ELF-1 (cell line): ENCODE data around the gene TRMT10C.
A peak's percentile ranks its signal among the peaks of the same experiment; 100 is the strongest.
"Not testable (repeated sequence)": the region's sequence is repeated elsewhere in the genome, so short reads cannot be mapped to it uniquely, and the experiment has no call there.

Experiments used
- DNase-seq: peaks from one replicate; pipeline ENCODE4 v3.0.0-alpha.2; 2016; ENCODE audit warnings: low read depth, low spot score

The TRMT10C gene

DNA sequence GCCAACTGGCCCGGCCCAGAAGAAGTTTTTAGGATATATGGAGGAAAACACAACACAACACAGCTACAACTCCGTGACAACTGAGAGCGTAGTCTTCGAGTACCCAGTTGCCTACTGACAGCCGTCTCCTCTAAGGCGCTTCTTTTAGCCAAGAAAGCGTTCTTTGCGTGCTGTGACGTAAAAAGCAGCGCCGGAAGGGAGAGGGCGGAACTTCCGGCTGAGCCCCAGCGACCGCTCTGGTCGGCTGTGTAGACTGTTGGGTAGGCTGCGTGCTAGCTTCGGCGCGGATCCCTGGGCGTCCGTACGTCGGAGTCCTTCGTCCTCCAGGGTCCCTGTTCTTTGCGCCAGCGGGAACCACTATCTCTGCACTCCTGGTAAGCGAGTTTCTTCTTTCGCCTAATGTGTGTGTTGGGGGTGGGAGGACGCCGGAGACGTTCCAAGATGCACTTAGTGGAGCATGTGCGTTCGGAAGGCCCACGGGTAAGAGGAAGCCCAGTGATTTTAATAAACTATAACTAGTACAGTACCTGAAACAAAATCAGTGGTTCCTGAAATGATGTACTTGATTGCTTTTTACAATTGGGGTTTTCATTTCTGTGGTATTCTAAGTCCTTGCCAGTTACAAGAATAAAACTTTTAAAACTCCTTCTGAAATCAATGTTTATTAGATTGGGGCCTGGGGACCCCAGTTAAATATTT, at the start of gene TRMT10C:
TRMT10C (plus strand) TSS at position 239 of the 699 bp plus-strand sequence. CDS start 2,914 bp downstream, outside the sequence.
- peak; percentile 97 for DNase-seq

DNA sequence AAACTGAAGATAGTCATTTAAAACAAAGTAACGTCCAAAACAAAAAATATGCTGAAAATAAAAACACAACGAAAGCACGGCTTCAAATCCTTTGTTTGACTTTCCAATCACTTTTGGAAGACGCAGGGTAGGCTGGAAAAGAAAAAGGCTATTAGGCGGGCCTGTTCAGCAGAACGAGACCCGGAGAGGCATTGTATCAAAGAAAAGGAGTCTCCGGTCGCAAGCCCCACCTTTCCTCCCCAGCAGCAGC, 49.3 kb upstream of the TRMT10C start:
- DNase-seq = no peak

DNA sequence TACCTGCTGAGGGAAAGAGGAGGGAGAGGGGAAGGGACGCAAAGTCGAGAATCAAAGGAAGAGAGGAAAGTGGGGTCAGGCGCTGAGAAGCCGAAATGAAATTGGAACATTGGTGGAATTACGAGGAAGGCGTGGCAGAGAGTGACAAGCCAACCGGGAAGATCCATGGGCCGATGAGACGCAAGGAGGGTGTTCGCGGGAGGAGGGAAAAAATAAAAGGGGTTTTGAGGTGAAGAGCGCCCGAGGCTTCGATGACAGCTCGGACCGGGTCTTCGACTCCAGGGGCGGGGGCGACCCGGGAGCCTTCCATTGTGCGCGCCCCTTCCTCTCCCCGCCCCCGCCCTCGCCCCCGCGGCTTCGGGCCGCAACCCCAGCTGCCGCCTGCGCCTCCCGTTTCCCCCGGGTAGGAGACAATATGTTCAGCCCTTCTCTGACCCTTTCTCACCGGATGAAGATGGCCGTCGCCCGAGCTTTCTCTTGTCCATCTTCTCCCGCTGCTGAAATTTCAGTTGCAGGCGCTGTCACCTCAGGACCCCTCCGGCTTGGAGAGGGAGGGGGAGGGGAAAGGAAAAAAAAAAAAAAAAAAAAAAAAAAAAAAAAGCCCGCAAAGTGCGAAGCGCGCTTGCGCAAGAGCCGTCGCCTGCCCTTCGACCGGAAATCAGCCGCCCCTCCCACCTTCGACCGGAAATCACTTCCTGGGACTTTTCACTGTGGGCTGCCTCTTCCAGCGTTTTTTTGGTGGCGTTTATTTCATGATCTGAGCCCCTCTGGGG, 48.8 kb upstream of the TRMT10C start, which contains the start of gene SENP7:
SENP7 (minus strand) TSS at position 567 of the 773 bp plus-strand sequence; CDS start at position 485, 82 bp downstream.
- DNase-seq = peak; percentile 97

GRCh38 chr3:101513419-101513986, 48.2 kb upstream of the TRMT10C start:
- no peak for DNase-seq

- DNase-seq = no peak
Measured at GRCh38 chr3:101518421-101518871, 43.2 kb upstream of the TRMT10C start.

GRCh38 chr3:101519685-101520365, 41.8 kb upstream of the TRMT10C start:
- DNase-seq = no peak

- DNase-seq = no peak
Measured at GRCh38 chr3:101521211-101521701, 40.4 kb upstream of the TRMT10C start.

- no peak for DNase-seq
Measured at GRCh38 chr3:101527441-101527840, 34.2 kb upstream of the TRMT10C start.

GRCh38 chr3:101527906-101528305, 33.8 kb upstream of the TRMT10C start:
- DNase-seq = no peak

GRCh38 chr3:101529816-101530685, 31.6 kb upstream of the TRMT10C start:
- DNase-seq = peak; percentile 50

DNA sequence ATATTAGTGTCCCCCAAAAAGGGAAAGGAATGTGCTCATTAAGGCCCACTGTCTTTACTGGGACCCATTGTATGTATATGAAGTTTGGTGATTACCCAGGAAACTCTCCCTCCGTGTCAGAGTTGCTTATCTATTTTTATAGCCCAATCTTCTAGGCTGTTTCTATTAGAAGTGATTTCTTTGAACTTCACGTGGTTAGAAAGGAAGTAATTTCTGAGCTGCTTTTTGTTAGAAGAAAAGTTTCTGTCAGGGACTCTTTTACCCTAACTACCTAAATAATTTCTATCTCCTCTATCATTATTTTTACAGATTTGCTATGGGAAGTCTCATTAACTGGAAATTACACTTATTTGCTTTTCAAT, 31.0 kb upstream of the TRMT10C start:
- DNase-seq = no peak

DNA sequence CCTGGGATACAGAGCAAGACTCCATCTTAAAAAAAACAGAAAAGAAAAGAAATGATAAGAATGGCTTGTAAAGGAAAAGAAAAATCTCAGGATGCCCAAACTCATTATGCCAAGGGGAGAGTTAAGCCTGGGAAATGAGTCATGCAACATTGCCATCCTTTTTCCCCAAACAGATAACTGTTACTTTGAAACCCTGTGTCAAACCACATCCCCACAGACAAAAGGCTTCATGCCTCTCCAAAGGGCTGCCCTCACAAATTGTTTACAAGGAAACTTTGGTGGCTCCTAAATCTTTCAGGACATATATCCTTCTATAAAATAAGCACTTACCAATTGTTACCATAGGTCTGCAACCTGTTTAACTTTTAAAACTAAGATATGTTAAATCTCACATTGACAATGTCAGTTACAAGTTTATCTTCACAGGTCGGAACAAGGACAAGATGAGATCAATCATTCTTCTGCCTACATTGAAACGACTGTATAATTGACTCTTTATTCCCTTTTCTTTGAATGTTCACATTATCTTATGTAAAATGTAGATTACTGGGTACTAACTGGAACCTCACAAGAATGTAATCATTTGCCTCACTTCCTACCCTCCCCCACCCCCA, 30.1 kb upstream of the TRMT10C start:
- no peak for DNase-seq

- DNase-seq = no peak
Measured at GRCh38 chr3:101532783-101533602, 28.7 kb upstream of the TRMT10C start.

GRCh38 chr3:101533603-101533968, 28.1 kb upstream of the TRMT10C start:
- DNase-seq = no peak

DNA sequence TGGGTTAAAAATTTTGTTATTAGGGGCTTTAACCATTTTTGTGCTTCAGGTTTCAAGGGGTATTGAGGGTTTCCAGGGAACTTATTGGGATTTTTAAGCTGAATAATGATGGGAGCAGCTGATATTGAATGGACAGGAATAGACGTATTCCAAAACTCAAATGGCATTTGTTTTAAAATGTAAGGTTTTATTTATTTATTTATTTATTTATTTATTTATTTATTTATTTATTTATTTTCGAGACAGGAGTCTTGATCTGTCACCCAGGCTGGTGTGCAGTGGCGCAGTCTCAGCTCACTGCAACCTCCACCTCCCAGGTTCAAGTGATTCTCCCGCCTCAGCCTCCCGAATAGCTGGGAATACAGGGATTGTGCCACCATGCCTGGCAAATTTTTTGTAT, 26.4 kb upstream of the TRMT10C start:
- no peak for DNase-seq

DNA sequence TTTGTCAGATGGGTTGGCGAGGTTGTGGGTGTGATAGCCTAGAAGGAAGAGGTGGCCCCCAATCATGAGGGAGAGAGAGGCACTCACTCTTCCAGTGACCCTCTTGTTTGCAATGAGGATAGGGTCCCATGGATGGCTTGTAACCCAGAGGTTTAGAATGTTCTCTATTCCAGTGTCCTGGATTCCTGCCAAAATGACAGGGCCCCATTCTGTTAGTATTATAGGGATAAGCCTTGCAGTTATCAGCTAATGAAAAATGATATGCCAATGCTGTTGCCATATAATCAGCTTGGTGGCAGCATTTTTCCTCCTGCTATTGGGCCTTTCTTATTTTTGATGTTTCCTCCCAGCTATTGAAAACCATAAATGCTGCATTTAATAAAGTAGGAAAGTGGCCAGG, 25.4 kb upstream of the TRMT10C start:
- DNase-seq = no peak

DNA sequence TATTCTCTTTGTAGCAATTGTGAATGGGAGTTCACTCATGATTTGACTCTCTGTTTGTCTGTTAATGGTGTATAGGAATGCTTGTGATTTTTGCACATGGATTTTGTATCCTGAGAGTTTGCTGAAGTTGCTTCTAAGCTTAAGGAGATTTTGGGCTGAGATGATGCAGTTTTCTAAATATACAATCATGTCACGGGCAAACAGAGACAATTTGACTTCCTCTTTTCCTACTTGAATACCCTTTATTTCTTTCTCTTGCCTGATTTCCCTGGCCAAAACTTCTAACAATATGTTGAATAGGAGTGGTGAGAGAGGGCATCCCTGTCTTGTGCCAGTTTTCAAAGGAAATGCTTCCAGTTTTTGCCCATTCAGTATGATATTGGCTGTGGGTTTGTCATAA, 24.7 kb upstream of the TRMT10C start:
- not testable (repeated sequence) for DNase-seq

- no peak for DNase-seq
Measured at GRCh38 chr3:101542957-101543356, 18.7 kb upstream of the TRMT10C start.

DNA sequence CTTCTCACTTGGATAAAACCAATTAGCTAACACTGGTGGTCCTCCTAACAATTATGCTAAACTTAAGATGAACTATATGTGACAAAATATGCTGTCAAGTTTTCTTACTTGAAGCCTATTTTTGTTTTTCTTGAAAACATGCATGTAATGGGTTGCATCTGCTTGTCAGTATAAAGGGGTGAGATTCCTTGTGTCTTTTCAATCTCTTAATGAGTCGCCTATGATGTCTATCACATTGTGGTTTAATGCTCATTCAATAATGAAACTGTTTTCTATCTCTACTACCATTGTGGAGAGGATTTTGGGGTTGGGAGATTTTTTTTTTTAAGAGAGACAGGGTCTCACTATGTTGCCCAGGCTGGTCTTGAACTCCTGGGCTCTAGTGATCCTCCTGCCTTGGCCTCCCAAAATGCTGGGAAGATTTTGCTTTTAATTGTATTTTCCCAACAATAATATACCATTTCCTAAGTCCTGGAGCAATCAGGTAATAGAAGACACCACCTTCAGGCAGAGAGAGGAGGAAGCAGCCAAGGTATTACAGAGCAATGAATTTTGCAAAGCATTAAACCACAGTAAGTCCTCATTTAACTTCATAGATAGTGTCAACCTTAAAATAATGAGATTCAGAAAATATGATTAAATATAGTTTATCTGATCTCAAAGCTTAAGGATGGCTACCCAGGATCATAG, 17.4 kb upstream of the TRMT10C start:
- no peak for DNase-seq
